Hematopoietic multipotent progenitor cell treated with erythropoietin and hydrocortisone succinate and interleukin-3 and kit ligand, for 4 days (in vitro differentiated cells): Measurements from ENCODE around the gene WDCP.
"Not testable (repeated sequence)": the region's sequence is repeated elsewhere in the genome, so short reads cannot be mapped to it uniquely, and the experiment has no call there.

Source experiments
- DNase-seq: peaks from one replicate; pipeline ENCODE4 v3.0.0-alpha.2; 2015

Gene WDCP

DNA sequence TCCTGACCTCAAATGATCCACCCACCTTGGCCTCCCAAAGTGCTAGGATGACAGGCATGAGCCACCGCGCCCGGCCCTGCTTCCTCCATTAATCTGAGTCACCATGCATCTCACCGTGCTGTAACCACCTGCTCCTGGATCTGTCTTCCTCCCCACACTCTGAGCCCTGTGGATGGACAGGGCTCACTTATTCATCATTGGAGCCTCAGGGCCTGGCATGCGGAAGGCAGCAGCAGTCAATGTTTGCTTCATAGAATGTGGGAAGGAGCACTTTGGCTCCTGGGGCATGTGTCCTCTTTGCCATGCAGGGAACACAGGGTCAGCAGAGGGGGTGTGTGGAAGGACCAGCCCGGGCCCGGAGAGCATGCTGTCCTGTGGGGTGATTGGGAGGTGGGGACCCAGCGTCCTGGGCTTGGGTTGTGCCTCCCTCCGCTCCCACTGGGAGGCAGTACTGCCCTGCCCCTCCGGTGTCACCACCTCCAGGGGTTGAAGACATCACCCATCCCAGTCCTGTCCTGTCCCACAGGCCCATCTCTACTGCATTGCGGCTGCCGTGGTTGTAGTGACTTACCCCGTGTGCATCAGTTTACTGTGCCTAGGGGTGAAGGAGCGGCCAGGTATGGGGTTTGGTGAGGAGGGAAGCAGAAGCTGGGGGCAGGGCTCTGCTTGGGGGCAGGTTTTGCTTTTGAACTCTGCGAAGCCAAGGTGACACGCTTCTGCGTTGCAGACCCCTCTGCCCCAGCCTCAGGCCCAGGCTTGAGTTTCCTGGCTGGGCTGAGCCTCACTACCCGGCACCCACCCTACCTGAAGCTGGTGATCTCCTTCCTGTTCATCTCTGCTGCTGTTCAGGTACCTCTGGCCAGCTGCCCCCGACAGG, 25.8 kb downstream of the WDCP start:
- DNase-seq: peak; percentile 73

- DNase-seq: no peak
Observed at GRCh38 chr2:24020244-24020643, 26.9 kb downstream of the WDCP start.

DNA sequence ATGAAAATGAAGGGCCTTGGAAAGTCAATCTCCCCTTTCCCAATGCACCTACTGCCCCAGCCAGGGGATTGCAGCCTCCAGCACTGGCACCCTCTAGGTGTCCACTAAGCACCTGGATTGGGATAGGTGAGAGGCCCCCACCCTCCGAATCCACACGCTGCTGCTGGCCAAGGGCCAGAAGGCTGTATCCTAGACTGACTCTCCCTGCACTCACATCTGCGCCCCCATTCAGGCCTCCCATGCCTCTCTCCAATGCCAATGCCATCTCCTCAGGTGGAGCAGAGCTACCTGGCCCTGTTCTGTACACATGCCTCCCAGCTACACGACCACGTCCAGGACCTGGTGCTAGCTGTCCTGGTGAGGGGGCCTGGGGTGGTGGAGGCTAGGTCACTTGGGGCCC, 27.5 kb downstream of the WDCP start:
- no peak for DNase-seq

DNA sequence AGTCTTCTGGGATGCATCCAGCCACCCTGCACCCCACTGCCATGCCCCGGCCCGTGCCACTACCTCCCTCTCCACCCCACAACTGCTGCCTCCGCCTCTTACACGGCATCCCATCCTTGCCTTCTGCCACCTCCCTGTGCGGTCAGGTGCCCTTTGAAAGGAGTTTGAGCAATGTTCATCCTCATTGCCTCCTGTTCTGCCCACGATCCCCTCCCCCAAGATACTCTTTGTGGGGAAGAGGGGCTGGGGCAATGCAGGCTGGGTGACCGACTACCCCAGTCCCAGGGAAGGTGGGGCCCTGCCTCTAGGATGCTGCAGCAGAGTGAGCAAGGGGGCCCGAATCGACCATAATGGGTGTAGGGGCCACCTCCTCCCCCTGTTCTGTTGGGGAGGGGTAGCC, 28.9 kb downstream of the WDCP start:
- DNase-seq: no peak

GRCh38 chr2:24017711-24018110, 29.5 kb downstream of the WDCP start:
- no peak for DNase-seq

DNA sequence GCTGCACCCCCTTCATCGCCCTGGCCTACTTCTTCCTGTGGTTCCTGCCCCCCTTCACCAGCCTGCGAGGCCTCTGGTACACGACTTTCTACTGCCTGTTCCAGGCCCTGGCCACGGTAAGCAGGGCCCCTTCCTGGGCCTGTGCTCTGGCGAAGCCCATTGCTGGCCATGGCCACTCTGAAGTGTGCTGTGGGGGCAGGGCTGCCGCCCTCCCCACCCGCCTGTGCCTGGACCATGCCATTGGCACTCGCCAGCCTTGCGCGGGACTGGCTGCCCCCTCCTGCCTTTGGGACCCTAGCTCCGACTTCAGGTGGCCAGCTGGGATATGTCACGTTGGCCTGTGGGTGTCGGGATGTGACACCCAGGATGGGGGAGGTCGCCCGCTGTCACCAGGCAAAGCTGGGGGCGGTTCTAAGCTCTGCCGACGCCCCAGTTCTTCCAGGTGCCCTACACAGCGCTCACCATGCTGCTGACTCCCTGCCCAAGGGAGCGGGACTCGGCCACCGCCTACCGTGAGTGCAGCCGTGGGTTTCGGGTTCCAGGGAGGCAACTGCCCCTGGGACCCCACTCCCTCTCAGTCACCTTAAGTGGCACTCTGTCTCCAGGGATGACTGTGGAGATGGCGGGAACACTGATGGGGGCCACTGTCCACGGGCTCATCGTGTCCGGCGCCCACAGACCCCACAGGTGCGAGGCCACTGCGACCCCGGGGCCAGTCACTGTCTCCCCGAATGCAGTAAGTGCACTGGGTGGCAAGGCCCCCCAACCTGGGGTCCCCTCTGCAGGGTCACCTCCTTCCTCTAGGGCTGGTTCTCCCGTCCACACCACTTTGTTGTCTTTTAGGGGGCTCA, 30.1 kb downstream of the WDCP start:
- no peak for DNase-seq

- peak; percentile 45 for DNase-seq
Observed at GRCh38 chr2:24016376-24016761, 30.8 kb downstream of the WDCP start.

DNA sequence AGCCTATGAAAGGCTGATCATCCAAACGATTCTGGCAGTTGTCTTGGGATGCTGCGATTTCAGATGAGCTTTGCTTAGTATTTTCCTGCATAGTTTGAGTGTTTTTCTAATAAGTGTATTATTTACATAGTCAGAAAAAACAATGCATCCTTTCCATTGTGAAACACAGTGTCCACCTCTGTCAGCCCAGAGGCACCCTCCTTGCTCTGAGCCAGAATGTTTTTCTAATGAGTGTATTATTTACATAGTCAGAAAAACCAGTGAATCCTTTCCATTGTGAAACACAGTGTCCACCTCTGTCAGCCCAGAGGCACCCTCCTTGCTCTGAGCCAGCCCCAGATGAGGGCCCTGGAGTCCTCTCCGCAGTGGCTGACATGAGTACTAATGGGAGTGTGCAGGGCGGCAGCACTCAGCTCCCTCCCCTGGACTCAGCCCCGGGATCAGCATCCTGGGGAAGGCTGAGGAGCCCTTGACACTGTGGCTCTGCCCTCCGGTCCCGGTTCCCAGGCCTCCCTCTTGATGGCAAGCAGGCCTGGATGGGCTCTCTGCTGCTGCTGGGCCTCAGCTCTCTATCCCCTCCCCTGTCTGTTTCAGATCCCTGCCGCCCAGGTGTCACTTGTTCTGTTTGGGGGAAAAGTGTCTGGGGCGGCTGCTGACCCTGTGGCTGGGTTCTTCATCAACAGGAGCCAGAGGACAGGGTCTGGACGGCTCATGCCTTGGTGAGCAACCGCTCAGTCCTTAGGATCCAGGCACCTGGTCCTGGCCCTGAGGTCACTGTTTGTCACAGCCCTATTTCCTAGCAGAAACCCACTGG, 31.4 kb downstream of the WDCP start:
- DNase-seq: no peak

GRCh38 chr2:24014902-24015301, 32.3 kb downstream of the WDCP start:
- not testable (repeated sequence) for DNase-seq

- no peak for DNase-seq
Observed at GRCh38 chr2:24012521-24013188, 34.5 kb downstream of the WDCP start.

DNA sequence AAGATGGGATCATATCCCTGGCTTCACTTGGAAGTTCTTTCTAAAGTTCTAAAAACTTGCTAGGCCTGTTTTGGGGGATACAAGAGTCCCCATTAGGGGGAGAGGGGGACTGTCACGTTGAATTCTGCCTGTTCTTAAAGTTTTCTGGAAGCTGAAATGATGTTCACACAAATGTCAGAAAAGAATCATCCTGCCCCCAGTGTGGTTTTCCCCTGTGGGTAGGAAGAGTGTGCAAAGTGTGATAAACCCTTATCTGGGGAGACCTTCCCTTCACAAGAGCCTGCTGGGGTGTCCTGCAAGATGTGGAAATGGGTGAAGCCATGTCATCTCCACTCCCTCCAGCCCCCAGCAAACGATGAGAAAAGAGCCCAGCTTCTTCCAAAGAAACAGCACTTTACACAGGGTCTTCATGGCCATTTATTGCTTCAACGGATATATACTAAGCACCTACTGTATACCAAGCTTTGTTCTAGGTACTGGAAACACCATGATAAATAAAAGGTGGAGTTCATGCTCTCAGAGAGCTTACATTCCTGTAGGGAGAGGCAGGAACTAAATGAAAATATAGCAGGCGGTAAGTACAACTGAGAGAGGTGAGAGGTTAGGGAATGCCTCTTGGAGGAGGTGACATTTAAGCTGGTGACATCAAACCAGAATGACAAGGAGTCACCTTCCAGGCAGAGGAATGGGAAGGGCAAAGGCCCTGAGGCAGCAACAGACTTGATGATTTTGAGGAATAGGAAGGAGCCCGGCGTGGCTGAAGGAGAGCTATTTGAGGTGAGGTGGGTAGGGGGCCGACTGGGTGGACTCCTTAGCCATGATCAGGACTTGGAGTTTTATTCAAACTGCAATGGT, 35.7 kb downstream of the WDCP start:
- peak; percentile 99 for DNase-seq

DNA sequence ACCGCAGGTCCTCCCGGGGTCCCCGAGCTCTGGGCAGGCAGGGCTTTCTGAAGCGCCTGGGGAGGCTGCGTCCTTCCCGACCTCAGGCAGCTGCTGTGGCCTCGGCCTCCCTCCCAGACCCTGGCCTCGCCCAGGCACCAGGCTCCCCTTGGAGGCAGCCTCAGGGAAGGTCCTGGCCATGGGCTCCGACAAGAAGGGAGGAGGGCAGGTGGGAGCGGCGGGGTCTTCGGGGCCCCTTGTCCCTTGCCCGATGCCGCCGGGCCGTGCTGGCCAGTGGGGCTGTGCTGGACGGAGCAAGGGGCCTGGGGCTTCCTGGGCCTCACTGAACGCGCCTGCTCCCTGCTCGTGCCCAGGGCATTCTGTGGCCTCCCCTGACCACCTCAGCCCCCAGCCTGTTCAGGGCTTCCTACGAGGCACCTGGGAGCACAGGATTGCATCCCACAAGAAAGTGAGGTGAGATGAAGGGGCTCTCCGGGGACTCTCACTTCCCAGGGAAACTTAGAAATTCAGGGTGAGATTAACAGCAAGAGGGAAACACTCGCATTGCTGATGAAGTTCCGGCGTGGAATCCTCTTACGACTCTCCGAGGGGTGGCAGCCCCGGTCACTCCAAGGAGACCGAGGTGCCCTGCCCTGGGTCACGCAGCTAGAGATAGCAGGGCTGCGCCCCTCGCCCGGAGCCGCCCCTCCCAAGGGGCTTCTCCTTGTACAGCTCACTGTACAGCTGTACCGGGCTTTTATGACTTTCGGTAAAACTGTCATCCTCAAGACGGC, 36.5 kb downstream of the WDCP start:
- DNase-seq: peak; percentile 54

DNA sequence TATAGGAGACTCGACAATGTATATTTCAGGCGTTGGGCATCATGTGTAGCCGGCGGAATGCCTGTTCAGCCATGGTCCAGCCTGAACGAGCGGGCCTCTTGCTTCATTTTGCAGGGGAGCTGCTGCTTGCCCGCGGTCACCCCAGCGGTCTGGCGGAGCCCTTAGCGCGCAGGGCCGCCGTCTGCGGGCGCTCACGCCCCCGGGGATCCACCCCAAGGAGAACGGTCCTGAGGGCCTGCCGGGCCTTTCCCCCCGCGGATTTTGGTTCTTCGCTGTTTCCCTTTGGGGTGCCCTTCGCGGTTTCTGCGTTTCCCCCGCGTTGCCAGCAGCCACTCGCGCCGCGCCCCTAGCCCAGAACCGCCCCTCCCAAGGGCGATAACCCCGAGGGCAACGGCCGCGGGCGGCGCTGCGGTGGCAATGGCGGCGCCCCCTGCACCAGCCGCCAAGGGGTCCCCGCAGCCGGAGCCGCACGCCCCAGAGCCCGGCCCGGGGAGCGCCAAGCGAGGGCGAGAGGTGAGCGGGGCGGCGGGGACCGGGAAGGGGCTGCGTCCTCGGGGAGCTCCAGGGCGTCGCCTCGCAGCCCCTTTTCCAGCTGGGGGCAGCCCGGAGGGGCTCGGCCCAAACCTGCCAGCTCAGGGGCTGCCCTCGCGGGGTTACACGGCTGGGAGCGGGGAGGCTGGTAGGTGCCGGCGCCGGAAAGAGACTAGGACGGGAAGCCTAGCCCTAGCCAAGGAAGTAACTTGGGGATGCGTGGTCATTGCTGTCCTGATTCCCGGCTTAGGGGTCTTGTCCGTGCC, 37.3 kb downstream of the WDCP start, which contains the start of gene MFSD2B:
Gene MFSD2B (plus strand): TSS at position 406 of the 797 bp plus-strand sequence. CDS start 12 bp downstream, at position 418.
- DNase-seq: peak; percentile 80

- DNase-seq: no peak
Observed at GRCh38 chr2:24009367-24009679, 37.9 kb downstream of the WDCP start.

DNA sequence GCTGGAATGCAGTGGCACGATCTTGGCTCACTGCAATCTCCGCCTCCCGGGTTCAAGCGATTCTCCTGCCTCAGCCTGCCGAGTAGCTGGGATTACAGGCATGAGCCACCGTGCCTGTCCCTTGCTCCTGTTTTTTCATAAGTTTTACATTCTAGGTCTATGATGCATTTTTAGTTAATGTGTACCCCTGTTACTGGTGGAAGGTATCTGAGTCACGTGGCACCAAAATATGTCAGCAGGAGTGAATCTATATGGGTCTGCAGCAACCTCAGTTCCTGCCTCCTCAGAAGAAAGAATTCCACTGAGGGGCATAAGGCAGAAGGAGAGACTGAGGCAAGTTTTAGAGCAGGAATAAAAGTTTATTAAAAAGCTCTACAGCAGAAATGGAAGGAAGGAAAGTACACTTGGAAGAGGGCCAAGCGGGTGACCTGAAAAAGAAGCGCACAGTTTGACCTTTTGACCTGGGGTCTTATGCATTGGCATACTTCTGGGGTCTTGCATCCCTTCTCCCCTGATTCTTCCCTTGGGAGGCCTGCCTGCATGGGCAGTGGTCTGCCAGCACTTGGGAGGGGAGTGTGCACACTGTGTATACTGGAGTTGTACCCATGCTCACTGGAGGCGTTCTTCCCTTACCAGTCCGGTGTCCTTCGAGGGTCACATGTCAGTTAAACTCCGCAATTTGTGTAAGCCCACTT, 38.4 kb downstream of the WDCP start:
- DNase-seq: no peak

GRCh38 chr2:24007693-24008092, 39.5 kb downstream of the WDCP start:
- DNase-seq: no peak

DNA sequence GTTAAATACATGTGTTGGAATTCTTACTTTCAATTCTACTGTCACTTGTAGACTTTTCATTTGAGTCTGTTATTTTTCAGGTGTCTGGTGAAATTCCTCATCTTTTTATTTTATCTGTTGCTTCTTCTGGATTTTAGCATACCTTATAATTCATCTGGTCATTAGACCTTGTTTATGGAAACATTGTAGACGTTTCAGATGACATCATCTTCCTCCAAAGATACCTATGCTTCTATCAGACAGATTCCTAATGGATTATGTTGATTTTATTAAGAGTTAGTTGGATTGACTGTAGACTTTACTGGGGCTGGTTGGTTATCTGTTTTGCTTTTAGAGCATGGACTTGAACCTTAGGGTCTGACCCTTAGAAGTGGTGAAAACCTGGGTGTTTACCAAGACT, 52.6 kb downstream of the WDCP start:
- no peak for DNase-seq

DNA sequence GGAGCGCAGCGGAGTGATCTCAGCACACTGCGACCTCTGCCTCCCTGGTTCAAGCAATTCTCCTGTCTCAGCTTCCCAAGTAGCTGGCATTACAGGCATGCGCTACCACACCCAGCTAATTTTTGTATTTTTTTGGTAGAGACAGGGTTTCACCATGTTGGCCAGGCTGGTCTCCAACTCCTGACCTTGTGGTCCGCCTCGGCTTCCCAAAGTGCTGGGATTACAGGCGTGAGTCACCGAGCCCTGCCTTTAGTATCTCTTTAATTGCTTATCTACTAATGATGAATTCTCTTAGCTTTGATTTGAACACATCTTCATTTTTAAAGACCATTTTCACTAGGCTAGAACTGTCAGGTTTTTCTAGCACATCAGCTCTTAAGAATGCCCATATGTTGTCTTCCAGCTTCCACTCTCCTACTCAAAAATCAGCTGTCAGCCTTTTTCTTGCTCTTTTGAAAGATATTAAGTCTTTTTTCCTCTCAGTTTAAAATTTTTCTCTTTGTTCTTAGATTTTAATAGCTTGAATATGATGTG, 53.4 kb downstream of the WDCP start:
- no peak for DNase-seq

GRCh38 chr2:23992931-23993330, 54.3 kb downstream of the WDCP start:
- DNase-seq: no peak
